ENCODE data around the gene PRND.

Gene PRND

GRCh38 chr20:4717816-4718570 lies 3.7 kb upstream of the PRND start:
- TF ChIP-seq CREB1 (IDR thresholded peaks at IDR 0.05; ENCODE audit: low read depth), result no peak

GRCh38 chr20:4719190-4719589 lies 2.5 kb upstream of the PRND start:
- TF ChIP-seq CREB1 (IDR thresholded peaks at IDR 0.05; ENCODE audit: low read depth), result no peak

GRCh38 chr20:4720041-4720976 lies 1.4 kb upstream of the PRND start:
- peak; percentile 94 for TF ChIP-seq RAD21 (IDR thresholded peaks at IDR 0.05; ENCODE audit: low read depth)
- no peak for TF ChIP-seq TEAD4 (IDR thresholded peaks at IDR 0.05)

GRCh38 chr20:4720977-4721349 lies 746 bp upstream of the PRND start:
- TF ChIP-seq REST (IDR thresholded peaks at IDR 0.05; ENCODE audit: low read depth) (no peak), CEBPB (IDR thresholded peaks at IDR 0.05) (no peak), TEAD4 (IDR thresholded peaks at IDR 0.05) (no peak), RAD21 (IDR thresholded peaks at IDR 0.05; ENCODE audit: low read depth) (no peak), TAF1 (IDR thresholded peaks at IDR 0.05; ENCODE audit: low read depth) (no peak), CREB1 (IDR thresholded peaks at IDR 0.05; ENCODE audit: low read depth) (no peak), ZBTB7A (IDR thresholded peaks at IDR 0.05; ENCODE audit: low read depth) (no peak), MAX (IDR thresholded peaks at IDR 0.05) (no peak), TCF12 (IDR thresholded peaks at IDR 0.05; ENCODE audit: low read depth) (no peak), USF1 (IDR thresholded peaks at IDR 0.05) (no peak), NFIC (IDR thresholded peaks at IDR 0.05) (no peak), FOXM1 (IDR thresholded peaks at IDR 0.05; ENCODE audit: borderline replicate concordance, low read depth) (no peak), YY1 (IDR thresholded peaks at IDR 0.05; ENCODE audit: low read depth) (no peak), EGR1 (IDR thresholded peaks at IDR 0.05) (no peak), EP300 (IDR thresholded peaks at IDR 0.05; ENCODE audit: borderline replicate concordance) (no peak)

GRCh38 chr20:4722571-4722970 lies 862 bp downstream of the PRND start:
- TF ChIP-seq FOXM1 (IDR thresholded peaks at IDR 0.05; ENCODE audit: borderline replicate concordance, low read depth), result no peak
- TF ChIP-seq USF1 (IDR thresholded peaks at IDR 0.05), result no peak
- TF ChIP-seq YY1 (IDR thresholded peaks at IDR 0.05; ENCODE audit: low read depth), result no peak
- TF ChIP-seq CREB1 (IDR thresholded peaks at IDR 0.05; ENCODE audit: low read depth), result no peak
- no peak for TF ChIP-seq ZBTB7A (IDR thresholded peaks at IDR 0.05; ENCODE audit: low read depth)
- no peak for TF ChIP-seq RAD21 (IDR thresholded peaks at IDR 0.05; ENCODE audit: low read depth)
- no peak for TF ChIP-seq TEAD4 (IDR thresholded peaks at IDR 0.05)
- no peak for TF ChIP-seq NFIC (IDR thresholded peaks at IDR 0.05)
- no peak for TF ChIP-seq MAX (IDR thresholded peaks at IDR 0.05)
- TF ChIP-seq TCF12 (IDR thresholded peaks at IDR 0.05; ENCODE audit: low read depth), result no peak
- no peak for TF ChIP-seq REST (IDR thresholded peaks at IDR 0.05; ENCODE audit: low read depth)
- no peak for TF ChIP-seq CEBPB (IDR thresholded peaks at IDR 0.05)
- no peak for TF ChIP-seq EGR1 (IDR thresholded peaks at IDR 0.05)
- no peak for TF ChIP-seq EP300 (IDR thresholded peaks at IDR 0.05; ENCODE audit: borderline replicate concordance)
- no peak for TF ChIP-seq TAF1 (IDR thresholded peaks at IDR 0.05; ENCODE audit: low read depth)

GRCh38 chr20:4722993-4723392 lies 1.3 kb downstream of the PRND start:
- TF ChIP-seq MAX (IDR thresholded peaks at IDR 0.05), result no peak
- no peak for TF ChIP-seq TAF1 (IDR thresholded peaks at IDR 0.05; ENCODE audit: low read depth)
- no peak for TF ChIP-seq EP300 (IDR thresholded peaks at IDR 0.05; ENCODE audit: borderline replicate concordance)
- no peak for TF ChIP-seq CEBPB (IDR thresholded peaks at IDR 0.05)
- no peak for TF ChIP-seq YY1 (IDR thresholded peaks at IDR 0.05; ENCODE audit: low read depth)
- no peak for TF ChIP-seq NFIC (IDR thresholded peaks at IDR 0.05)
- TF ChIP-seq CREB1 (IDR thresholded peaks at IDR 0.05; ENCODE audit: low read depth), result no peak
- no peak for TF ChIP-seq TCF12 (IDR thresholded peaks at IDR 0.05; ENCODE audit: low read depth)
- TF ChIP-seq TEAD4 (IDR thresholded peaks at IDR 0.05), result no peak
- no peak for TF ChIP-seq RAD21 (IDR thresholded peaks at IDR 0.05; ENCODE audit: low read depth)
- TF ChIP-seq FOXM1 (IDR thresholded peaks at IDR 0.05; ENCODE audit: borderline replicate concordance, low read depth), result no peak
- no peak for TF ChIP-seq REST (IDR thresholded peaks at IDR 0.05; ENCODE audit: low read depth)
- no peak for TF ChIP-seq ZBTB7A (IDR thresholded peaks at IDR 0.05; ENCODE audit: low read depth)
- no peak for TF ChIP-seq USF1 (IDR thresholded peaks at IDR 0.05)

All from Ishikawa (cell line).